ENCODE measurements around the gene CGNL1.

Gene CGNL1

DNA sequence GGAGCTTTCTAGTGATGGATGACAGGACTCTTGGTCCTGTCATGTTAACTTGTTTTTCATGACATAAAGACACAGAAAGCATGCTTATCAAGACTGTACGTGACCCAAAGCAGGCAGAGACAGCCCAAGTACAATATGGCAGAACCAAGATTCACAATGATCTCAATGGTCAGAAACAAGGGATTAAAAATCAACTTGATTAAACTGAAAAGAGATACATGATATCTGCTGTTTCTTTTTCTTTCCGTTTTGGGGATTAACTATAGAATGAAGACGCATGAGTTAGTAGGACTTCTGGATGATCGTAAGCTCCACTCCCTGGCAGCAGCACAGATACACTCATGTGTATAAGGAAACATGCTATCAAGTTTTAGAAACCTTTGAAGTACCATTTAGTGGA lies 117.0 kb downstream of the CGNL1 start:
- TF ChIP-seq, protein P1, sequence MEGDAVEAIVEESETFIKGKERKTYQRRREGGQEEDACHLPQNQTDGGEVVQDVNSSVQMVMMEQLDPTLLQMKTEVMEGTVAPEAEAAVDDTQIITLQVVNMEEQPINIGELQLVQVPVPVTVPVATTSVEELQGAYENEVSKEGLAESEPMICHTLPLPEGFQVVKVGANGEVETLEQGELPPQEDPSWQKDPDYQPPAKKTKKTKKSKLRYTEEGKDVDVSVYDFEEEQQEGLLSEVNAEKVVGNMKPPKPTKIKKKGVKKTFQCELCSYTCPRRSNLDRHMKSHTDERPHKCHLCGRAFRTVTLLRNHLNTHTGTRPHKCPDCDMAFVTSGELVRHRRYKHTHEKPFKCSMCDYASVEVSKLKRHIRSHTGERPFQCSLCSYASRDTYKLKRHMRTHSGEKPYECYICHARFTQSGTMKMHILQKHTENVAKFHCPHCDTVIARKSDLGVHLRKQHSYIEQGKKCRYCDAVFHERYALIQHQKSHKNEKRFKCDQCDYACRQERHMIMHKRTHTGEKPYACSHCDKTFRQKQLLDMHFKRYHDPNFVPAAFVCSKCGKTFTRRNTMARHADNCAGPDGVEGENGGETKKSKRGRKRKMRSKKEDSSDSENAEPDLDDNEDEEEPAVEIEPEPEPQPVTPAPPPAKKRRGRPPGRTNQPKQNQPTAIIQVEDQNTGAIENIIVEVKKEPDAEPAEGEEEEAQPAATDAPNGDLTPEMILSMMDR (IDR thresholded peaks at IDR 0.05; ENCODE audit: control extremely low read depth, extremely low read depth, low read depth, missing control alignments): no peak
- DNase-seq (ENCODE audit: extremely low spot score): no peak
- POLR2A ChIA-PET: no interaction called here
- CTCF ChIA-PET: interaction anchor here (2.3 kb wide), 1 partner anchor 34 kb away, joined by 8 read pairs; no protein-coding TSS in a partner anchor

DNA sequence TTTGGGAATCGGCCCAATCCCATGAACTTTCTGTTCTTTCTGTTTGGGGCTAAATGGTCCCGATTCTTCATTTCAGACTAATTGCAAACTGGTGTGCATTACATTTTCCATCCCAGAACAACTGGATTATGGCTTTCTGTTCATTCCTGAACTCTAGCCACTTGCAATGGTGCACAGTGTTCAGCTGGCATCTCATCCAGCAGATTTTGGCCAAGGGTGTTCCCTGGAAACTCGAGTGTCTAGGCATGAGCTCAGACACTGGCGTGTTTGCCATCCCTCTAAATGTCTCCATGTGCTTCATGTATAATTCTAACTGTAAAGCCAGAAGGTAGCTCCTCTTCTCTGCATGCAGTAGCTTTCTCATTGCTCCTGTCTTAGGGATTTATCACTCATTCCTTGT lies 118.3 kb downstream of the CGNL1 start:
- POLR2A ChIA-PET: no interaction called here
- TF ChIP-seq, protein P1 (IDR thresholded peaks at IDR 0.05; ENCODE audit: control extremely low read depth, extremely low read depth, low read depth, missing control alignments): no peak
- DNase-seq (ENCODE audit: extremely low spot score): no peak
- CTCF ChIA-PET: interaction anchor here (1.0 to 1.2 kb wide), 3 partner anchors 33 to 65 kb away, joined by 3 to 4 read pairs (median 3); no protein-coding TSS in a partner anchor

DNA sequence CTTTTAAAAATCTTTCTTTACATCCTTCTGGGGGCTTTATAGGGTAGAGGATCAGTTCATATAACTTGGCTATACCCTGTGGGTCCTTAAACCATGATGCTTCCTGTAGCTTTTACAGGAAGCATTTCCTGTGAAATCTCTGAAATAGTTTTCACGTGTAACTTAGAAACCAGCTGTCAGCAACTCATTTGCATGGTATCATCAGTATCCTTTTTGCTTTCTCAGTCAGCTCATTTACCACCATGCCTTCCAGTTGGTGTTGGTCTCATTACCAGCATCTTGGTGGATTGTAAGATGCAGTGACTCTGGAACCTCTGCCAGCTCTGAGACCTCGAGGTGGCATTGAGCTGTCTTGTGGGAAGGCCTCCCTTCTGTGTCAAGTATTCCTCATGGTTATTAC lies 118.7 kb downstream of the CGNL1 start:
- TF ChIP-seq, protein P1 (IDR thresholded peaks at IDR 0.05; ENCODE audit: control extremely low read depth, extremely low read depth, low read depth, missing control alignments): no peak
- ChIA-PET POLR2A (no interaction called here), CTCF (interaction anchor here (1.0 to 1.2 kb wide), 2 partner anchors 33 to 65 kb away, joined by 3 read pairs; no protein-coding TSS in a partner anchor)
- DNase-seq (ENCODE audit: extremely low spot score): no peak

DNA sequence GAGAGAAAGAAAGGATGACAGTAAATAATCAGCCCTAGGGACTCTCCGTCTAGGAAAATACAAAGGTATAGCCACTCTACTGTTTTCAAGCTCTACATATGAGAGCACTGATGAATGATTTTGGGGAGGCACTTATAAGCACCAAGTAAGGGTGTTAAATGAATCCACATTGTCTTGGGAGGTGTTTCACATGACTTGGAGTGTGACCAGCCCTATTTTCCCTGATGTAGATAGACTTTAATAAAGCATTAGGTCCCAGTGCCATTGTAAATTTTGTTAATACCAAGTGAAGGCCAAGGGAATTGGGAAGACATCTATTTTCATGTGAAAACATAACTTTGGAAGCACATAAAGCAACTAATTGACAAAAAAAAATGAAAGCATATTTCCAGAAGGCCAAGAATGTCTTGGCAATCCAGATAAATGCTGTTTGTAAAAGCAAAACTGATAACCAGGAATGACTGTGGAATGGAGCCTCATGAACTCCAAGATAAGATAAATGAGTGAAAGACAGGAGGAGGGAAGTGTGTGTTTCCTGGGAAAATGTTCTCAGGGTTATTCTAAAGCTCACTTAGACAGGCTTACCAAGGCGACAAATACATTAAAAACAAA lies 119.4 kb downstream of the CGNL1 start:
- TF ChIP-seq, protein P1 (IDR thresholded peaks at IDR 0.05; ENCODE audit: control extremely low read depth, extremely low read depth, low read depth, missing control alignments): no peak
- DNase-seq (ENCODE audit: extremely low spot score): no peak
- ChIA-PET POLR2A (no interaction called here), CTCF (interaction anchor here (1.0 to 1.2 kb wide), 2 partner anchors 34 to 64 kb away, joined by 3 read pairs; no protein-coding TSS in a partner anchor)

DNA sequence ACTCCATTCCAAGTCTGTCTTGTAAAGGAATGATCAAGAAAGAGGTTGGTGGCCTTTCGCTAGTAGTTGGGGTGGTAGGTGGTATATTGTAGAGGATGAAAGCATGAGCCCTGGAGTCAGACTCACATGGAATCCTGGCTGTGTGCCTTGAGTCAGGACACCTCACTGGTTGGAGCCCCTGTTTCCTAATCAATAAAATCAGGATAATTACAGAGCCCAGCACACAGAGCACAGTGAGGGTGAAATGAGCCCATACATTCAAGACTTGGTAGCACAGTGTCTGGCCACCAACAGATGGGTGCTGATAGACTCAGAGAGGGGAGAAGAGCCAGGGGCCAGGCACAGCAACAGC lies 120.3 kb downstream of the CGNL1 start:
- ChIA-PET CTCF (no interaction called here), POLR2A (no interaction called here)
- no peak for DNase-seq (ENCODE audit: extremely low spot score)
- TF ChIP-seq, protein P1 (IDR thresholded peaks at IDR 0.05; ENCODE audit: control extremely low read depth, extremely low read depth, low read depth, missing control alignments): no peak

DNA sequence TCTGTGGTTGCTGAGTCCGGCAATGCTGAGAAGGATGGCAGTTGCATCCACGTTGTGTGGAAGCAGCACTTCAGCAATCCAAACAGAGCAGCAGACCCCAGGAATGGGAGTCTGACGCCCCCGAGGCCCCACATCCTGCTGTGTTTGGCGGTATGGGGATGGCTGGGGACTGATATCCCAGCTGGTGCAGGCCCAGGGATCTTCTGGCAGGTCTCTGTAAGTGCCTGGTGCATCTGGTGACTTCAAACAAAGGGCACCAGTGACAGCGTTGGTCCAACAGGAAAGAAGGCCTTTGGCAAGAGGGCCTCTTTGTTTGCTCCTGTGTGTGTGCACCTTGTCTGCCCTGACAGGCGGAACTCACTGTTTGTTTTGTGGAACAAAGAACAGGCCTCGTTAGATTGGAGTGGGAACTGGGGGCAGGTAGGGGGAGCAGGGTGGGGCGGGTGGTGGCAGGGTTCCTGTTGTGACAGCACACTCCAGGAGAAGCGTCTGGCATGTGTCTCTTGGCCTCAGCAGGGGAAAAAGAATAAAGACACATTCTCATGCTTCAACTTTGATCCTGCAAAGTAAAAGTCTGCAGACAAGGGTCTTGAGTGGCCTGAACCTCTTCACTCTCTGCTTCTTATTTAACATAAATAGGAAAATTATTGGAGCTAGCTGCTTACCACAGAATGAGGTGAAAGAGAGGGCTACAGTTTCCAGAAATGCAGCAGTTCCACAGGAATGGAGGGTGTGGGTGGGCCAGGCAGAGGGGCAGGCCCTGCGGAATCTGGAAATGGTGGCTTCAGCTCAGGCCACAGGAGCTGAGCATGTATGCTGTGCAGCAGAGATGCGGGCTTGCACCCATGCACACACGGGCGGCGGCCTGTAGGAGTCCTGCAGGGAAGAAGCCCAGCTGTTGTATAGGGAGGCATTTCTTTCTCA lies 120.9 kb downstream of the CGNL1 start:
- ChIA-PET CTCF (no interaction called here), POLR2A (no interaction called here)
- TF ChIP-seq, protein P1 (IDR thresholded peaks at IDR 0.05; ENCODE audit: control extremely low read depth, extremely low read depth, low read depth, missing control alignments): no peak

More for the DNA sequence above, 120.9 kb downstream of the CGNL1 start:
- no peak for DNase-seq (ENCODE audit: extremely low spot score)
